ENCODE measurements around the gene POU3F2. TPM values are rescaled to one million over a fixed set of nuclear protein-coding genes. Genes with fewer than 3 reads are reported as not detected.
A peak's percentile ranks its signal among the peaks of the same experiment; 100 is the strongest.

POU3F2 gene
- total and polyA plus RNA-seq, 9 of the 15 experiments (the other 6 are each of a cell fraction or from before 2014, with no cell fraction given), result 0.08 to 0.46 (median 0.36) TPM

DNA sequence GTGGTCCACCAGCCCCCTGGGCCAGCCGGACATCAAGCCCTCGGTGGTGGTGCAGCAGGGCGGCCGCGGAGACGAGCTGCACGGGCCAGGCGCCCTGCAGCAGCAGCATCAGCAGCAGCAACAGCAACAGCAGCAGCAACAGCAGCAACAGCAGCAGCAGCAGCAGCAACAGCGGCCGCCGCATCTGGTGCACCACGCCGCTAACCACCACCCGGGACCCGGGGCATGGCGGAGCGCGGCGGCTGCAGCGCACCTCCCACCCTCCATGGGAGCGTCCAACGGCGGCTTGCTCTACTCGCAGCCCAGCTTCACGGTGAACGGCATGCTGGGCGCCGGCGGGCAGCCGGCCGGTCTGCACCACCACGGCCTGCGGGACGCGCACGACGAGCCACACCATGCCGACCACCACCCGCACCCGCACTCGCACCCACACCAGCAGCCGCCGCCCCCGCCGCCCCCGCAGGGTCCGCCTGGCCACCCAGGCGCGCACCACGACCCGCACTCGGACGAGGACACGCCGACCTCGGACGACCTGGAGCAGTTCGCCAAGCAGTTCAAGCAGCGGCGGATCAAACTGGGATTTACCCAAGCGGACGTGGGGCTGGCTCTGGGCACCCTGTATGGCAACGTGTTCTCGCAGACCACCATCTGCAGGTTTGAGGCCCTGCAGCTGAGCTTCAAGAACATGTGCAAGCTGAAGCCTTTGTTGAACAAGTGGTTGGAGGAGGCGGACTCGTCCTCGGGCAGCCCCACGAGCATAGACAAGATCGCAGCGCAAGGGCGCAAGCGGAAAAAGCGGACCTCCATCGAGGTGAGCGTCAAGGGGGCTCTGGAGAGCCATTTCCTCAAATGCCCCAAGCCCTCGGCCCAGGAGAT, 1.0 kb downstream of the POU3F2 start:
- ChIA-PET POLR2A (interaction anchor here (1.2 kb wide), 1 partner anchor 16 kb away, joined by 4 read pairs; no protein-coding TSS in a partner anchor), CTCF (ENCODE audit: low intra/inter-chr PET ratio) (no interaction called here)
- FAIRE-seq, result no peak
- peak; percentile 7; the same call in 2 of the 3 replicates for ATAC-seq
- Histone ChIP-seq H3K79me2 (ENCODE audit: control insufficient read depth, insufficient read depth, low read length) (no peaks in the 10 kb centered on the region; the same call in 2 of the 3 replicates), H3K4me3 (peak overlapping the region; percentile 53), H3K4me2 (ENCODE audit: insufficient read depth, low read length) (peak overlapping the region; percentile 60), H2AFZ (ENCODE audit: low read depth, low read length) (peak overlapping the region; percentile 82), H3K27ac (ENCODE audit: extremely low read depth, low read depth, low read length) (no peak overlapping the region), H3K4me1 (replicated peaks in 1 of 2; ENCODE audit: control insufficient read depth in 2 of 2, insufficient read depth in 2 of 2, low read length in 2 of 2) (peaks cover 0 to 50% of the 10 kb centered on the region in 2 experiments; a peak in 4 of 5 replicates), H3K27me3 (ENCODE audit: control insufficient read depth in 2 of 2, insufficient read depth in 2 of 2, low read length in 2 of 2) (peaks cover 0 to 13% of the 10 kb centered on the region in 2 experiments; a peak in 2 of 5 replicates), H4K20me1 (replicated peaks; ENCODE audit: control insufficient read depth, insufficient read depth, low read length) (no peaks in the 10 kb centered on the region), H3K9ac (ENCODE audit: insufficient read depth in 1 of 2, low read depth in 2 of 2, low read length in 2 of 2) (peak overlapping the region in 1 of 2 experiments; percentile 90; a peak in 2 of 4 replicates), H3K9me3 (replicated peaks; ENCODE audit: control insufficient read depth, insufficient read depth, low read depth, low read length) (peaks cover 6% of the 10 kb centered on the region; the same call in 1 of the 2 replicates), H3K36me3 (ENCODE audit: control insufficient read depth, insufficient read depth, low read length) (no peaks in the 10 kb centered on the region), H3K9me1 (ENCODE audit: control insufficient read depth, insufficient read depth, low read length) (no peaks in the 10 kb centered on the region)
- DNase-seq (ENCODE audit: extremely low read depth in 1 of 4, low spot score in 3 of 4), result no peak
- WGBS (ENCODE audit: insufficient coverage, low coverage, missing lambda C conversion rate), result 4% methylated on average over 58 of the region's 76 CpGs
- no TSS peak for BruUV-seq (replicated peaks)
- in situ Hi-C loops (cut with MboI), result loop anchor here (5.0 kb wide), 1 partner anchor 63 kb away; no protein-coding TSS in a partner anchor
- intact Hi-C loops (cut with micrococcal nuclease), result no loop called here
- peak; percentile 41; the same call in 1 of the 2 replicates for TF ChIP-seq L3MBTL2 (IDR thresholded peaks at IDR 0.05)
- TF ChIP-seq RBFOX2 (IDR thresholded peaks at IDR 0.05; ENCODE audit: low read depth, low read length), result 0 out of 2 replicates have a peak, but pooled peaks have one; percentile 7
- no peak for TF ChIP-seq TAF9B (IDR thresholded peaks at IDR 0.05; ENCODE audit: partially characterized antibody)
- TF ChIP-seq ZBTB33 (CRISPR knock-in tag; IDR thresholded peaks at IDR 0.05), result no peak
- TF ChIP-seq ZNF511 (CRISPR knock-in tag; IDR thresholded peaks at IDR 0.05), result 0 out of 2 replicates have a peak, but pooled peaks have one; percentile 45
- TF ChIP-seq RBBP5 (IDR thresholded peaks at IDR 0.05; ENCODE audit: borderline replicate concordance, insufficient read depth, low read length, poor library complexity, severe bottlenecking), result peak; percentile 40
- no peak for TF ChIP-seq THRAP3 (IDR thresholded peaks at IDR 0.05; ENCODE audit: borderline replicate concordance)
- TF ChIP-seq EGR1 (conservative IDR thresholded peaks at IDR 0.05), result peak; percentile 67
